Measurements from ENCODE around the gene FOLR2.

- TF ChIP-seq CTCF (IDR thresholded peaks at IDR 0.05) = no peak
- TF ChIP-seq EZH2phosphoT487 (IDR thresholded peaks at IDR 0.05; ENCODE audit: borderline replicate concordance, low read depth) = no peak
- 0 out of 2 replicates have a peak, but pooled peaks have one; percentile 0 for TF ChIP-seq TAF1 (IDR thresholded peaks at IDR 0.05; ENCODE audit: borderline replicate concordance, low read depth, low read length)
- TF ChIP-seq PBX3 (IDR thresholded peaks at IDR 0.05) = no peak
- no peak; the same call in none of the 2 replicates for TF ChIP-seq POLR2AphosphoS5 (IDR thresholded peaks at IDR 0.05; ENCODE audit: low read depth, low read length)
- no peak for TF ChIP-seq SIN3A (IDR thresholded peaks at IDR 0.05; ENCODE audit: borderline replicate concordance, low read depth, low read length)
- no peak for TF ChIP-seq TCF12 (IDR thresholded peaks at IDR 0.05)
- TF ChIP-seq EP300 (IDR thresholded peaks at IDR 0.05; ENCODE audit: borderline replicate concordance in 1 of 2, low read depth in 1 of 2, low read length in 1 of 2) = no peak
- TF ChIP-seq TEAD4 (IDR thresholded peaks at IDR 0.05; ENCODE audit: borderline replicate concordance, insufficient read depth) = no peak
- TF ChIP-seq RFX5 (IDR thresholded peaks at IDR 0.05; ENCODE audit: low read length) = no peak
These were observed 24.1 kb downstream of the FOLR2 start for GRCh38 chr11:72240461-72241290.

All from SK-N-SH (cell line).